Smooth muscle cell (in vitro differentiated cells): ENCODE results near the gene SGSM1. TPM values are rescaled to one million over a fixed set of nuclear protein-coding genes. Genes with fewer than 3 reads are reported as not detected.
A peak's percentile ranks its signal among the peaks of the same experiment; 100 is the strongest.

Experiments used
- DNase-seq: peaks from one replicate; lab custom pipeline; 2025; ENCODE audit not compliant: unreplicated experiment; lab: John Stamatoyannopoulos, UW
- H2AFZ ChIP-seq: fragments of 200-600 bp; sonication (generic); 2 replicates; pipeline ENCODE4 v1.6.0; 2016; ENCODE audit warnings: antibody characterized with exemption, low read depth, mild to moderate bottlenecking
- H3F3A ChIP-seq: fragments of 200-600 bp; sonication (generic); 2 replicates; pipeline ENCODE4 v1.6.0; 2017; ENCODE audit warnings: antibody characterized with exemption, low read depth
- H3K27ac ChIP-seq: fragments of 200-600 bp; sonication (generic); 2 replicates; pipeline ENCODE4 v1.5.1; 2016; ENCODE audit warnings: low read depth, mild to moderate bottlenecking
- H3K27me3 ChIP-seq: fragments of 200-600 bp; sonication (generic); 2 replicates; pipeline ENCODE4 v1.6.1; 2016; ENCODE audit warnings: low read depth, mild to moderate bottlenecking
- H3K36me3 ChIP-seq: fragments of 200-600 bp; sonication (generic); 2 replicates; pipeline ENCODE4 v1.5.1; 2016; ENCODE audit warnings: low read depth
- H3K4me1 ChIP-seq: fragments of 200-600 bp; sonication (generic); 2 replicates; pipeline ENCODE4 v1.5.1; 2016; ENCODE audit warnings: low read depth
- H3K4me2 ChIP-seq: fragments of 200-600 bp; sonication (generic); 2 replicates; pipeline ENCODE4 v1.6.0; 2016; ENCODE audit warnings: mild to moderate bottlenecking
- H3K4me3 ChIP-seq: fragments of 200-600 bp; sonication (generic); 2 replicates; pipeline ENCODE4 v1.5.1; 2016; ENCODE audit warnings: mild to moderate bottlenecking
- H3K79me2 ChIP-seq: fragments of 200-600 bp; sonication (generic); 2 replicates; pipeline ENCODE4 v1.6.0; 2016; ENCODE audit warnings: low read depth, mild to moderate bottlenecking
- H3K9ac ChIP-seq: fragments of 200-600 bp; sonication (generic); 2 replicates; pipeline ENCODE4 v1.6.0; 2016; ENCODE audit warnings: low read depth
- H3K9me3 ChIP-seq: fragments of 200-600 bp; sonication (generic); replicated peaks from 2 replicates; pipeline ENCODE4 v1.5.1; 2016; ENCODE audit warnings: low read depth
- H4K20me1 ChIP-seq: fragments of 200-600 bp; sonication (generic); 2 replicates; pipeline ENCODE4 v1.6.0; 2016; ENCODE audit warnings: low read depth
- WGBS: methylation state at CpG from one replicate; pipeline ENCODE4 v1.1.7; 2016; ENCODE audit warnings: low lambda C conversion rate; 5-methylcytosine and 5-hydroxymethylcytosine counted together
- polyA plus RNA-seq: library from polyadenylated mRNA; unstranded; fragments of >200 nt; fragmentation: Nextera tagmentation; extraction: Ambion mirVana; gene quantifications from 2 replicates; pipeline ENCODE4 v1.2.1, GENCODE V29; 2016
- total RNA-seq: library from RNA; depleted of rRNA; stranded (reverse); fragments of >200 nt; gene quantifications from 2 replicates; pipeline ENCODE4 v1.2.3, GENCODE V29; 2014
- TF ChIP-seq, protein P1 (sequence below): fragments of 200-600 bp; sonication (generic); IDR thresholded peaks from 2 replicates; pipeline ENCODE4 v1.5.1; 2017; ENCODE audit warnings: borderline replicate concordance, mild to moderate bottlenecking, antibody characterized with exemption; ENCODE audit not compliant: insufficient read depth, poor library complexity, severe bottlenecking

Gene SGSM1
- total and polyA plus RNA-seq, 2 experiments from 2014 or later, result 0.18 TPM; not detected in 1

- Histone ChIP-seq H3K27me3 (no peaks in the 10 kb centered on the region), H4K20me1 (no peaks in the 10 kb centered on the region), H3K27ac (no peak overlapping the region), H3K4me1 (peaks cover 3% of the 10 kb centered on the region), H3K4me3 (no peak overlapping the region), H3K4me2 (no peak overlapping the region), H2AFZ (no peak overlapping the region), H3K9me3 (no peaks in the 10 kb centered on the region), H3K9ac (no peak overlapping the region), H3K36me3 (no peaks in the 10 kb centered on the region), H3F3A (no peaks in the 10 kb centered on the region), H3K79me2 (no peaks in the 10 kb centered on the region)
- TF ChIP-seq, protein P1, sequence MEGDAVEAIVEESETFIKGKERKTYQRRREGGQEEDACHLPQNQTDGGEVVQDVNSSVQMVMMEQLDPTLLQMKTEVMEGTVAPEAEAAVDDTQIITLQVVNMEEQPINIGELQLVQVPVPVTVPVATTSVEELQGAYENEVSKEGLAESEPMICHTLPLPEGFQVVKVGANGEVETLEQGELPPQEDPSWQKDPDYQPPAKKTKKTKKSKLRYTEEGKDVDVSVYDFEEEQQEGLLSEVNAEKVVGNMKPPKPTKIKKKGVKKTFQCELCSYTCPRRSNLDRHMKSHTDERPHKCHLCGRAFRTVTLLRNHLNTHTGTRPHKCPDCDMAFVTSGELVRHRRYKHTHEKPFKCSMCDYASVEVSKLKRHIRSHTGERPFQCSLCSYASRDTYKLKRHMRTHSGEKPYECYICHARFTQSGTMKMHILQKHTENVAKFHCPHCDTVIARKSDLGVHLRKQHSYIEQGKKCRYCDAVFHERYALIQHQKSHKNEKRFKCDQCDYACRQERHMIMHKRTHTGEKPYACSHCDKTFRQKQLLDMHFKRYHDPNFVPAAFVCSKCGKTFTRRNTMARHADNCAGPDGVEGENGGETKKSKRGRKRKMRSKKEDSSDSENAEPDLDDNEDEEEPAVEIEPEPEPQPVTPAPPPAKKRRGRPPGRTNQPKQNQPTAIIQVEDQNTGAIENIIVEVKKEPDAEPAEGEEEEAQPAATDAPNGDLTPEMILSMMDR, result no peak
- DNase-seq, result no peak
Observed at GRCh38 chr22:24935771-24936483, 129.9 kb downstream of the SGSM1 start.

- Histone ChIP-seq H3K36me3 (no peaks in the 10 kb centered on the region), H3K9me3 (no peaks in the 10 kb centered on the region), H2AFZ (no peak overlapping the region), H3K4me3 (no peak overlapping the region), H3K4me1 (peaks cover 3% of the 10 kb centered on the region), H3K9ac (no peak overlapping the region), H3K27ac (no peak overlapping the region), H3K27me3 (no peaks in the 10 kb centered on the region), H3K79me2 (no peaks in the 10 kb centered on the region), H3K4me2 (no peak overlapping the region), H3F3A (no peaks in the 10 kb centered on the region), H4K20me1 (no peaks in the 10 kb centered on the region)
- no peak for DNase-seq
- 34% methylated on average over 2 of the region's 2 CpGs for WGBS
- TF ChIP-seq, protein P1, result peak; percentile 35
Observed at GRCh38 chr22:24937114-24937513, 131.1 kb downstream of the SGSM1 start.

DNA sequence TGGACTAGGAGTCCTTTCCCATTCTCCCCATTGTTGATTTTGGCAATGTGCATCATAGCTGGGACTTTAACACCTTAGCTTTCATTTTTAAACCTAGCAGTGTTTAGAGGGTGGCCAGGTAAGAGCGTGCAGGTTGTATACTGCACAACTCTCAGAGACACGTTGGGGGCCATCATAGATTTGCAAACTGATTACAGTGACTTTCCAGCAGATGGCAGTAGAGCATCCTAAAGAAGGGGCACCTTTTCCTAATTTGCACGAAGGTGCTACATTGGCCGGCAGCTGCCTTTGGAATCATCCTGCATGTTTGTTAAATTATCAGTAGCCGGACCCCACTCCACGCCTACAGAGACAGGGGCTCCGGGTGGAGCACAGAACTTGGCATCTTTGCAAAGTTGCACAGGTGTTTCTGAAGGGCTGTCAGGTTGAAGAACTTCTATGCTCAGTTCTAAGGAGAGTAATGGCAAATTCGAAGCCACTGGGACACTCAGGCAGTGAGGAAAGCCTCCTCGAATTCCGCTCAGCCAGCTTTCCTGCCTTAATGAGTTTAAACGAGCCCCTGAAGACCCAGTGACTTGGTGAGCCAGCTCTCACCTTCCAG, 132.8 kb downstream of the SGSM1 start:
- Histone ChIP-seq H3K4me1 (peaks cover 2% of the 10 kb centered on the region), H3K27ac (no peak overlapping the region), H4K20me1 (no peaks in the 10 kb centered on the region), H2AFZ (no peak overlapping the region), H3K9me3 (no peaks in the 10 kb centered on the region), H3K9ac (no peak overlapping the region), H3K27me3 (no peaks in the 10 kb centered on the region), H3K4me2 (no peak overlapping the region), H3K79me2 (no peaks in the 10 kb centered on the region), H3K4me3 (no peak overlapping the region), H3K36me3 (no peaks in the 10 kb centered on the region), H3F3A (no peaks in the 10 kb centered on the region)
- 29% methylated on average over 11 of the region's 11 CpGs for WGBS
- DNase-seq, result no peak
- TF ChIP-seq, protein P1, result peak; percentile 69

DNA sequence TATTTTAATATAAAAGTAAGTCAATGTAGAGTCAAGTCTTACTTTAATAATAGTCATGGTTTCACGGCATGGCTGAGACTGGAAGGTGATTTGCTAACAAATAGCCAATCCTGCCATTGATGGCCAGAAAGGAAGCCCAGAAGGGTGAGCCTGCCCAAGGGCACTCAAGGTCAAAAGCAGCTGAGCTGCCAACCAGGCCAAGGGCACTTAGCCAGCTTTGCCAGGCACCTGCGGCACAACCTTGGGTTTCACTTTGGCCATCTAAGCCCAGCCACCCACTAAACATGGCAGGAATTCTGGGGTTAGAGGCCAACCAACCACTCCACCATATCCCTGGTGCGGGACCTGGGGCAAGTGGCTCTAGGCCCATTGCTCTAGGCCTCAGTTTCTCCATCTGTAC, 136.3 kb downstream of the SGSM1 start:
- H3K4me1 ChIP-seq, result no peaks in the 10 kb centered on the region
- H3K27ac ChIP-seq, result no peak overlapping the region
- H3K4me3 ChIP-seq, result no peak overlapping the region
- TF ChIP-seq, protein P1, result no peak
- no peaks in the 10 kb centered on the region for H3K27me3 ChIP-seq
- no peak overlapping the region for H3K4me2 ChIP-seq
- H3K9me3 ChIP-seq, result no peaks in the 10 kb centered on the region
- H2AFZ ChIP-seq, result no peak overlapping the region
- no peaks in the 10 kb centered on the region for H3K36me3 ChIP-seq
- no peaks in the 10 kb centered on the region for H3F3A ChIP-seq
- no peaks in the 10 kb centered on the region for H3K79me2 ChIP-seq
- H3K9ac ChIP-seq, result no peak overlapping the region
- 96% methylated on average over 3 of the region's 3 CpGs for WGBS
- no peaks in the 10 kb centered on the region for H4K20me1 ChIP-seq
- DNase-seq, result no peak
